ENCODE measurements around the gene CBY3. TPM values are rescaled to one million over a fixed set of nuclear protein-coding genes. Genes with fewer than 3 reads are reported as not detected.
"Not testable (repeated sequence)": the region's sequence is repeated elsewhere in the genome, so short reads cannot be mapped to it uniquely, and the experiment has no call there.

CBY3 gene
- total and polyA plus RNA-seq, 8 donors = not detected

- H3K9me3 ChIP-seq = no peaks in the 10 kb centered on the region
- H3K4me3 ChIP-seq = no peak overlapping the region
- no peaks in the 10 kb centered on the region for H3K36me3 ChIP-seq
- DNase-seq (no peak), ATAC-seq (no peak), FAIRE-seq (no peak)
- H3K27ac ChIP-seq = no peak overlapping the region
- H3K27me3 ChIP-seq = no peaks in the 10 kb centered on the region
- TF ChIP-seq, protein P1, sequence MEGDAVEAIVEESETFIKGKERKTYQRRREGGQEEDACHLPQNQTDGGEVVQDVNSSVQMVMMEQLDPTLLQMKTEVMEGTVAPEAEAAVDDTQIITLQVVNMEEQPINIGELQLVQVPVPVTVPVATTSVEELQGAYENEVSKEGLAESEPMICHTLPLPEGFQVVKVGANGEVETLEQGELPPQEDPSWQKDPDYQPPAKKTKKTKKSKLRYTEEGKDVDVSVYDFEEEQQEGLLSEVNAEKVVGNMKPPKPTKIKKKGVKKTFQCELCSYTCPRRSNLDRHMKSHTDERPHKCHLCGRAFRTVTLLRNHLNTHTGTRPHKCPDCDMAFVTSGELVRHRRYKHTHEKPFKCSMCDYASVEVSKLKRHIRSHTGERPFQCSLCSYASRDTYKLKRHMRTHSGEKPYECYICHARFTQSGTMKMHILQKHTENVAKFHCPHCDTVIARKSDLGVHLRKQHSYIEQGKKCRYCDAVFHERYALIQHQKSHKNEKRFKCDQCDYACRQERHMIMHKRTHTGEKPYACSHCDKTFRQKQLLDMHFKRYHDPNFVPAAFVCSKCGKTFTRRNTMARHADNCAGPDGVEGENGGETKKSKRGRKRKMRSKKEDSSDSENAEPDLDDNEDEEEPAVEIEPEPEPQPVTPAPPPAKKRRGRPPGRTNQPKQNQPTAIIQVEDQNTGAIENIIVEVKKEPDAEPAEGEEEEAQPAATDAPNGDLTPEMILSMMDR (IDR thresholded peaks at IDR 0.05) = no peak
- peaks cover 0 to 11% (median 0%) of the 10 kb centered on the region in 3 donors for H3K4me1 ChIP-seq
- intact Hi-C loops (cut with DNase I) = no loop called here
- WGBS, 2 donors = 93 to 95% methylated on average over 6 of the region's 6 CpGs
Measured at GRCh38 chr5:179694561-179694960, 13.7 kb upstream of the CBY3 start.

DNA sequence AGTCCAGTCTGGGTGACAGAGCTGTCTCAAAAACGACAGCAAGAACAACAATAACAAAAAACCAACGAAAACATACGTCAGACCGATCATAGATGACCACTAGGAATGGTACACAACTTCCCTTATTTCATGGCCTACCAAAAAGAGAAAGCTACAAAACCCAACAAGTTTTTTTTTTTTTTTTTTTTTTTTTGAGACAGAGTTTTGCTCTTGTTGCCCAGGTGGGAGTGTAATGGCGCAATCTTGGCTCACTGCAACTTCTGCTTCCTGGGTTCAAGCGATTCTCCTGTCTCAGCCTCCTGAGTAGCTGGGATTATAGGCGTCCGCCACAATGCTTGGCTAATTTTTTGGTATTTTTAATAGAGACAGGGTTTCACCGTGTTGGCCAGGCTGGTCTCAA is 8.4 kb upstream of the CBY3 start:
- H3K4me3 ChIP-seq; FAIRE-seq; H3K4me1 ChIP-seq; H3K9me3 ChIP-seq; H3K27me3 ChIP-seq; ATAC-seq; DNase-seq; intact Hi-C loops (cut with DNase I); H3K27ac ChIP-seq; H3K36me3 ChIP-seq: not testable (repeated sequence)
- 87 to 91% methylated on average over 9 of the region's 9 CpGs for WGBS, 2 donors

- TF ChIP-seq, protein P1 (IDR thresholded peaks at IDR 0.05) = no peak
- FAIRE-seq (no peak), DNase-seq (no peak), ATAC-seq (no peak)
- no peaks in the 10 kb centered on the region for H3K36me3 ChIP-seq
- 94 to 97% methylated on average over 9 of the region's 9 CpGs for WGBS, 2 donors
- no peak overlapping the region for H3K27ac ChIP-seq
- intact Hi-C loops (cut with DNase I) = no loop called here
- no peaks in the 10 kb centered on the region for H3K27me3 ChIP-seq
- no peak overlapping the region for H3K4me3 ChIP-seq
- peaks cover 6 to 19% (median 7%) of the 10 kb centered on the region in 3 donors for H3K4me1 ChIP-seq
- H3K9me3 ChIP-seq = no peaks in the 10 kb centered on the region
Measured at GRCh38 chr5:179680014-179680779, 637 bp downstream of the CBY3 start.

GRCh38 chr5:179679014-179679674 is 1.7 kb downstream of the CBY3 start:
- H3K27ac ChIP-seq = peak overlapping the region; percentile 77 to 85 (median 82)
- TF ChIP-seq, protein P1 (IDR thresholded peaks at IDR 0.05) = no peak
- peaks cover 6 to 19% (median 7%) of the 10 kb centered on the region in 3 donors for H3K4me1 ChIP-seq
- DNase-seq (peak; percentile 59 to 83 (median 72)), ATAC-seq (peak; percentile 19 to 61 (median 42)), FAIRE-seq (no peak)
- no peaks in the 10 kb centered on the region for H3K27me3 ChIP-seq
- peak overlapping the region; percentile 52 to 88 (median 77) for H3K4me3 ChIP-seq
- intact Hi-C loops (cut with DNase I) = no loop called here
- WGBS, 2 donors = 30 to 40% methylated on average over 41 of the region's 41 CpGs
- no peaks in the 10 kb centered on the region for H3K9me3 ChIP-seq
- no peaks in the 10 kb centered on the region for H3K36me3 ChIP-seq

- Histone ChIP-seq H3K27me3 (no peaks in the 10 kb centered on the region), H3K36me3 (no peaks in the 10 kb centered on the region), H3K9me3 (no peaks in the 10 kb centered on the region), H3K4me3 (peak overlapping the region; percentile 52 to 88 (median 77)), H3K27ac (peak overlapping the region; percentile 77 to 85 (median 82)), H3K4me1 (peaks cover 6 to 19% (median 7%) of the 10 kb centered on the region in 3 donors)
- DNase-seq (peak; percentile 92 to 98 (median 95)), ATAC-seq (peak; percentile 93 to 98 (median 97)), FAIRE-seq (no peak)
- 0 to 1% methylated on average over 76 to 78 of the region's 78 CpGs for WGBS, 2 donors
- TF ChIP-seq, protein P1 (IDR thresholded peaks at IDR 0.05) = no peak
- intact Hi-C loops (cut with DNase I) = no loop called here
Measured at GRCh38 chr5:179678223-179679013, 2.4 kb downstream of the CBY3 start.

All from pancreas (tissue), 10 donors.